HL-60/S4 (cell line): ENCODE results near the gene ZNF385B.

Experiments used
- in situ Hi-C: fragments of 300-500 bp; cut with MboI; formaldehyde crosslinking; loops from 2 replicates; pipeline ENCODE4 v1.14.3; 2022; ENCODE audit warnings: low sequenced_read_pairs

Gene ZNF385B

DNA sequence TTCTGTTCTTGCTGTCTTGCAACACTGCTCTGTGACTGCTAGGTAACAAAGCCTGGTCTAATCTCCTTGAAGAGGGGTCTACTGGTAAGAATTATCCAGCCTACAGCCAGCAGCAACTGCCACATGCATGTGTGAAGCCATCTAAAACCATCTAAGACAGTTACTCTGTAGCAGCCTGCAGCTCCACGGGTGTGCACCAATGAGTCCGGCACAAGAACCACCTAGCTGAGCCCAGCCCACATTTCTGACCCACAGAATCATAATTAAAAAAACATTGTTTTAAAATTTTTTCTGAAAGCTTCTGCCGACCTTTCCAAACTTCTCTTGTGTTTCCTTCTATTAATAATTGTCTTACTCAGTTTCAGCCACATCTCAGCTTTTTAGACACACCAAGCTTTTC, 102.8 kb downstream of the ZNF385B start:
- in situ Hi-C loops, result loop anchor here (25.0 kb wide), 1 partner anchor 346 kb away; no protein-coding TSS in a partner anchor

DNA sequence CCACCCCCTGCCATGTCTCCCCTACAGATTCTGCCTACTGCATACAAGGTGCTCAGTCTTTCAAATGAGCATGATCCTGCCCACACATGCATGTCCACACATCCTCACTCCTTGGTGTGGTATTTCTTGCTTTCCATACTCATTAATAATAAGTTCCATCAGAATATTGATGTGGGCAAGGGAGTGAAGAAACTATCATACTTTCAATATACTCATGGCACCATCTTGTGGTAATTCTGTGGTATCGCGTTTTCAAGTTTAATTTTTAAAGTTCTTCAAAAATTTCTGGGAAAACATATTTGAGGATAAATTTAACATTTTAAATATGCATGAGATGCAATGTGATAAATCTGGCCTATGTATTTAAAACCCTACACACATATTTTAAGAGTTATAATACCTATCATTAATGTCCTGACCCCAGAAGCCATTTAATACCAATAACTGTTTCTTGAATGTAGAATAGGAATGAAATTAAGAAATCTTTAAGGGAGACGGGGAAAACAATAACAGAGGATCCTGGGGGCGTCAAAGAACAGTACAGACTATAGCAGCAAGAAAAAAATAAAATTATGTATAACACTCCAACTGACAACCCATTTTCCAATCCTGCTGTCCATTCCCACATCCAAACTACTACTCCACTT, 110.1 kb downstream of the ZNF385B start:
- in situ Hi-C loops, result loop anchor here (25.0 kb wide), 1 partner anchor 339 kb away; no protein-coding TSS in a partner anchor

DNA sequence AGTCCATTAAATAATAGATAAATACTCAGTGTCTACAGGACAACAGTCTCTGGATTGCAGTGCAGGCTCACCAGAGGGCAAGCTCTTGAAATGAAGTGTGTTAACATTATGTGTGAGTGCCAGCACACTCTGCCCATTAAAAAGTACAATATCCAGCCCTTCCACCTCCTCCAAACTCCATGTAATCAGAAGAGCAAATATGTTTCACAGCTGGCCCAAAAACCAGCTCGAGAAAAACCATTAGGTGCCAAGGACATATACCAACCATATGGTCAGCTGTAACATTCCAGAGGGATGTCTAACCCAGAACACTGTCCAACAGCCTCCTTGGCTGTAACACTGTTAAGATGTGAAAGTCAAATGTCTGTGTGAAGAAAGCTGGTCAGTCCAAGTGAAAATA, 112.2 kb downstream of the ZNF385B start:
- in situ Hi-C loops, result no loop called here

DNA sequence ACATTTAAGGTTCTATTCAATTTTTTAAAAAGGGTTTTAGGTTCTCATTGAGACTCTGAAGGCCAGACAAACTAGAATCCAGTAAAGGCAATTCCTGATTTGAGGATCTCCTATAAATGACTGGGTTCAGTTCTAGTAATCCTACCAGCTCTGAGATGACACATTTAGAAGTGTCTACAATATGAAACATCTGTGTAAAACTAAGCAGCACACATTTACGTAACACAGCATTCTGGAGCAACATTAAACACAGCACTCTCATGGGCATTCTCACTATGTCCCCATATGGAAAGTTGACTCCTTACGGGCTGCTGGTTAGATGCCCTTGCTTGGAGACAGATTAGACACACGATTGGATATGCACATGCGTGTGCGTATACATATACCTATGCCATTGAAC, 114.4 kb downstream of the ZNF385B start:
- in situ Hi-C loops, result no loop called here

DNA sequence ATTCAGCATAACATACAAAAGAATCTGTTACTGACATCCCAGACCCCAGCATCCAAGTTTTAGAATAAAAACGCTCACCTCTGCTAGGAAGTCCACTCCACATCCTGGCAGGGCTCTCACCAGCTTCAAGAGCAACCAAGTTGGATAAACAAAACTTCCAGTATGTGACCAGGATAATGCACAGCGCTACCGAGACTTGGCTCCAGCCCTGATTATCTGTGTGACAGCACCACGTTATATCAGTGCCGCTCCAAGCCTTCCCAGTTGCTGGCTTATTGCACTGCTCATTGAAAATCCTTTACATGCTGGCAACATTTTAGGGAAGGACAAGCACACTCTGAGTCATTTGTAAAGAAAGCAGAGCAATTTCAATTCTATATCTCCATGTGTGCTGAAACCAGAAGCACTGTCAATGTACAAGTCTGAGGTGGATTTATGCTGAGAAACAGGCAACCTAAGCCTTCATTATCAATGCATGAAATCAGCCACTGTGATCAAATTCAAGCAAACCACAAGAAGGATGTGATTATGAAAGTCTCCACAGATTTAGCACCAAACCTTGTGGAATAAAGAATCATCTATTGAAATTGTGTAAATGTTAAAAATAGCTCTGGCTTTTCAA, 115.7 kb downstream of the ZNF385B start:
- in situ Hi-C loops, result no loop called here

DNA sequence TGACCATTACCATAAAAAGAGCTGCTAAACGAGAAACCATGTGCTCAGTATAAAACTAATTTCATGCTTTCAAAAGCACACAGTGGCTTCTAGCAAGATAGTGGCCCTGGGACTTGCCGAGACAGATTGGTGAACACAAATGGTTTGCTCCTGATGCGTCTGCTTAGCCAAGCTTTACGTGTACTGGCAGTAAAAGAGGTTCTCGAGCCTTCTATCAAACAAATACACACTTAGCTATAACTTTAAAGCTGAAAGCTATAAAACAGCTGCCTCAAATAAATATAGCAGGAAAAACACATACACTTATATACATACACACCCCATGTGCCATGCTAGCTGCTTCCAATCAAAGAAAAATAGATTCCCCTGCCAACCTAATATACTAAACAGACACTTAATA, 117.0 kb downstream of the ZNF385B start:
- in situ Hi-C loops, result no loop called here

DNA sequence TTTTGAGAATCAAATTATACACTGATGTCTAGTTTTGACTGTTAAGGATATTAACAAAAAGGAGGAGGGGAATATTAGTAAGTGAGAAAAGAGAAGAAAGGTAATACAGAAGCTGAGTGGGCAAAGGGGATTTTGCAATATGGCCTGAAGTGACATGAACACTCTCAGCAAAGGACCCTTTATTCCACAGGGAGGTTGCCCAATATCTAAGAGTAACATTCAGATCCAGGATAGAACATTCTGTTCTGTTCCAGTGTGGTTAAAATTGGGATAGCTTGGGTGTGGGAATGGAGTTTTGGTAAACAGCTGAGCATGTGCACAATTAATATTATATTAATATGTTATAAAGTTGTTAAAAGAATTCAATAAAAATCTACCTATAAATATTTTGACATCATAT, 120.1 kb downstream of the ZNF385B start:
- in situ Hi-C loops, result no loop called here

DNA sequence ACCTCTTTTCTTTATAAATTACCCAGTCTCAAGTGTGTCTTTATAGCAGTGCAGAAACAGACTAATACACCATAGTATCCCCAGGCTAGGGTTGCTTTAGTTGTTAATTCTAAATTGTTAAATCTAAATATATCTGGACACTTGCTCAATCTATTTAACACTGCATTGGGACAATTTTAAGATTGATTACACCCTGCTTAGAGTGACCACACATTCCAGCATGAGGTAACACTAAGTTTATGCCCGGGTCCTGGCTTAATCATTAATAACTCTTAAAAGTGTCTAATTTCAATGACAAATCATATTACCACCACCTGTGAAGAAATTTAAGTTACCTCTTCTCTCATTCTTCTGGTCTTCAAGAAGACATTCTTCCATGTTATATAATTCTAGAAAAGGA, 131.4 kb downstream of the ZNF385B start:
- in situ Hi-C loops, result no loop called here

DNA sequence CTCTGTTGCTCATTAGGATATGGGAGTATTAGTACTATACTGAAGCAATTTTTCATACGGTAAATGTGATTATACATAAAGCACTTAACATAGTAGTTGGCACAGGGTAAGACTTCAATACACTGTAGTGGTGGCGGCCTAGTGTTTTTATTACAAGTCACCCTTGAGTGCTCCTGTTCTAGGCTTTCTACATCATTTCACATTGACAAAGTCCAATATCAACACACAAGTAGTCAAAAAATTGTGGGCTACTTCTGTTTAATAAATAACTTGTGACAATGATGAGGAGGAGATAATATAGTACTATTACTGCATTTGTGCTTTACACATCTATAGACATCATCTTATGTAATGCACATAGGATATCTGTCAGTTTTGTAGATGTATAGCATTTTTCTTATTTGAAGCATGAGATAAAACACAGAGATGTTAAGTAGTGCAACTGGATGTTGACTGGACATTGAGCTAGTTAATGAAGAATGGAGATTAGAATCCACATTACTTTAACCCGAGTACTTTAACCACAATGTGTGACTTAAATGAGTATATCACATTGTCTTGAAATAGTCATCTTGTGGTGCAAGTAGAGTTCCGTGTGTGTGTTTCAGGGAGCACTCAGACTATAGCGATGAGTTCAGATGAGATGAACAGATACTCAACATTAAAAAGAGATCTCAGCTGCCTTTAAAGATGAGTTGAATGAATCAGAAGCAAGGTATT, 134.8 kb downstream of the ZNF385B start:
- in situ Hi-C loops, result no loop called here

DNA sequence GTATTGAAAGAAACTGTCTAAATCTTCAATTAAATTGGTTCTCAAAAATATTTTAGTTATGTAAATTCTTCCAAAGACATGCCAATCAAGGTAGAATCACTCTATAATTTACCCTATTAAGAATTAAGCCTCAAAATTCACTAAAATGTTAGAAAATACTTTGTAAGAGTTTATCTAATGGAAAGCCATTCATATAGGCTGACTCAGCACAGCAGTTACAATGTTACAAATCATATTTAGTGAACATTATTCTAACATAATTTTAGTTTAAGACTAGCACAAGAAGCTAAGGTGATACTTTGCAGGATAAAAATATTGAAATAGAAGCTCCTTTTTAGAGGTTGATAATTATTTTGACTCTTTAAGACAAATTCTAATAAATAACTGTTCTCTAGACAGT, 137.0 kb downstream of the ZNF385B start:
- in situ Hi-C loops, result no loop called here

DNA sequence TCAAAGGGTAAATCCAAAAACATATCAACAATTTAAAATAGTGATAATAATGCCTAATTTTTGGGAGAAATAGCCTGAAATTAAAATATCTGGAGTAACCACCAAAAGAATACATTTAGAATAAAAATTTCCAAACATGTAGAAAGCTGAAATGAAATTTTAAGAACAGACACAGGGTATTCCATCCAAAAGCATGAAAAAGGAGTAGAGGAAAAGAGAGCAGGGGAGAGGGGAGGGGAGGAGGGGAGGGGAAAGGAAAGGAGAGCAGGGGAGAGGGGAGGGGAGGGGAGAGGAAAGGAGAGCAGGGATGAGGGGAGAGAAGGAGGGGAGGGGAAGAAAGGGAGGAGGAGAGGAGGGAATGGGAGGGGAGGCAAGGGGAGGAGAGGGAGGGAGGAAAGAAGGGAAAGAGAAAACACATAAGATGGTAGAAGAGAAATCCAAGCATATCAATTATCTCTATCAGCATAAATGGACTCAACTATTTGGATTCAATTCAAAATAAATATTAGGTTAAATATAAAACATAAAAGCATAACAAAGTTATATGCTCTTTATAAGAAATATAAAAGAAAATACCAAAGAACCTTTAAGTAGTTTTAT, 141.1 kb downstream of the ZNF385B start:
- in situ Hi-C loops, result no loop called here

DNA sequence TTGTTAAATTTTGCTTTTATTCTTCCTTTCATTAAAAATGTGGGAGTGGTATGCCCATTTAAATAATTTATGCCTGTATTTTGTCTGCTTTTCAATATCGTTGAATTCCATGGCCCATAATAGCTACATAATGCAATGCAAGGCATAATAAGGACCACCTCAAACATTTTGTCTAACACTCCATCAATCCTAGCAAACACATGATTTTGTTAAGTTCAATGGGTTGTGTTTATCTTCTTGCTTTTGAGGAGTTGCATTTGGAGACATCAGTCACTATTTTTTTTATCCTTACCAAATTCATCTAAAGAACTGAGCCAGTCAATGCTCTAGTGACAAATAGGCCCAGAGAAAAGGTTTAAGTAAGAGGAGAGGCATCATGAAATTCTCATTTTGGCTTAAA, 145.5 kb downstream of the ZNF385B start:
- in situ Hi-C loops, result no loop called here

DNA sequence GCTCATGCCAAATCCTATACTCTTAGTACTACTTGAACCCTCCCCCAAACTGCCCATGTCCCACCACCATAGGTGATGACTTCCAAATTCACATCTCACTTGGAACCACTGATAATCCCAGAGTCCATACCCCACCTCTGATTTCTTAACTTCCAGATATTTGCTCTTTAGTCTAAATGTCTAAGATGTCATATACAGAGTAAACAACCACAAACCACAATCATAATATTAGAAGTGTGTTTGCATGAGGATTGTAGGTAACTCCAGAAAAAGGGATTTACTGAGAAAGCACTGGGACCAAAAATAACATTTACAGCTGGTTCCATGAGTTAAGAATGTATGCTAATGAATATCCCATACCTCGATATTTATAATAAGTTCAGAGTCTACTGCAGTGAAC, 146.2 kb downstream of the ZNF385B start:
- in situ Hi-C loops, result no loop called here

DNA sequence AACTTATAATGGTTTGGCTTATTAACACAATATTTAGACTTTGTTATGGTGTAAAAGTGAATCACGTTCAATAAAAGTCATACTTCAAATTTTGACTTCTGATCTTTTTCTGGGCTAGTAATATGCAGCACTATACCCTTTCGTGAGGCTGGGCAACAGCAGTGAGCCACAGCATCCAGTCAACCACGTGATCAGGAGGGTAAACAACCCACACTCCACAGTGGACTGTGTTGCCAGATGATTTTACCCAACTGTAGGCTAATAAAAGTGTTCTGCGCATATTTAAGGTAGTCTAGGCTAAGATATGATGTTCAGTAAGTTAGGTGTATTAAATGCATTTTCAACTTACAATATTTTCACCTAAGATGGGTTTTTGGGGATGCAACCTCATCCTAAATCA, 148.6 kb downstream of the ZNF385B start:
- in situ Hi-C loops, result no loop called here

DNA sequence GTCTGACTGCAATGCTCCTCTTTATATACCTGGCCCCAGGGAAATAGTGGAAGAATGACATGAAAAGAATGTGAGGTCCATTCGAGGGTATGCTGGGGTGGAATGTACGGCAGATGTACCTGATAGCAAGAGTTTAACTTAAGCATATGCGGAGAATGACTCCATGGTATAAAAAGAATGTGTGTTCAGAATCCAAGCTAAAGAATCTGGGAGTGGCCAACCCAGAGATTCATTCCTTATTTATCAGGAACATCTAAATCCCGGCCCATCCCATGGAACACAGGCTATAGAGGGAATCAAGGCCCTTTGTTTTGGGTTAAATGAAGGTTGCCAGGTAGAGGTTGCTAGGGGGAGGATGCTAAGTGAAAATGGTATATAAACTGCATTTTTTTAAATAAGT, 150.0 kb downstream of the ZNF385B start:
- in situ Hi-C loops, result no loop called here

DNA sequence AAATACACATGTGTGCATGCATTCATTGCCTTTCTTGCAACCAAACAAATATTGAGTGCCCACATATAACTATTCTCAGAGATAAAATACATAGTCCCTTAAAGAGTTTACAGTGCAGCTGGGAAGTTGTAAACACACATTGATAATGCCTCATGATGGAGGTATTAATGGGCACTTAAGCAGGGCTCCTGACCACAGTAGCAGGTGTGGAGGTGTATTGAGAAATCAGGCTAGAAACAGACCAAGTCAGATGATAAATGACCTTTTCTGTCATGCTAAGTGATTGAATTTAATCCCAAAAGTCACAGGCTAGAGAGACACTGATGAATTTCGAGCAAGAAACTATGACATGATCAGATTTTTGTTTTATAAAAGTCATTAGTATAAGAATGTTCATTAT, 157.7 kb downstream of the ZNF385B start:
- in situ Hi-C loops, result no loop called here

DNA sequence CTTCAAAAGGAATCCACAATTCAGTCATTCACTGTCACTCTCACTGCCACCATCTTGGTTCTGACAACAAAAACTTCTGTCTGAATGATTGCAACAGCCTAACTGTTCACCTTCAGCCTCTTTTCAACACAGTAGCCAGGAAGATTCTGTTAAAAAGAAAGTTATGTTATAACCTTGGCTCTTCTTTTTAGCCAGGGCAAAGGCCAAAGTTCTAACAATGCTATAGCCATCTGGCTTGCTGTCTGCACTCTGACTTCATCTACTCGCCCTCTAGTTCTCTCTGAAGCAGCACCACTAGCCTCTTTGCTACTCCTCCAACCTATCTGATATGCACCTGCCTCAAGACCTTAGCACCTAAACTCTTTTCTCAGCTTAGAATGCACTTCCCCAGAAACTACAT, 158.5 kb downstream of the ZNF385B start:
- in situ Hi-C loops, result no loop called here

DNA sequence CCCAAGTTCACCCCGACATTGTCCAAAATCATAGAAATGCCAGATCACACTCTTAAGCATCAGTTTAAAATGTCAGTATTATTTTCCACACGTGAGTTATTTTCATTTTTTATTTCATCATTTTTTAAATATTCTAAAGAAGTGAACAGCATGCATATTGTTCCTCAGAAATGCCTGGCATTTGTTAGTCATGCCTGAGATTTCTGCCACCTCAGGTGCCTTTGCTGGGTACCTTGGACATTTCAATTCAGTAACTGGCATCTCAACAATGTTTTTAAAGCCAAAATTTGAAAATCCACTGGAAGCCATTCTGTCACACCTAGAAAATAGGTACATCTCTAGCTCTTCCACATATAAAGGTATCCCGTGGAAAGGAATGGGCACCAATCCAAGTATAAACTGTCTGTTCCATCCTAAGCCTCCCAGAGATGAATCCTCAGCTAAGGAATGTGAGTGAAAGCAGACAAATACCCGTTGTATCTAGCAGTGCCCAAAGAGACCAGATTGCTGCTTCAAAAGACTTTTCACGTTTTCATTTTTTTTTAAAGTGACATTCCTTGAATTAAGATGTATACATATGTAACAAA, 159.8 kb downstream of the ZNF385B start:
- in situ Hi-C loops, result no loop called here

DNA sequence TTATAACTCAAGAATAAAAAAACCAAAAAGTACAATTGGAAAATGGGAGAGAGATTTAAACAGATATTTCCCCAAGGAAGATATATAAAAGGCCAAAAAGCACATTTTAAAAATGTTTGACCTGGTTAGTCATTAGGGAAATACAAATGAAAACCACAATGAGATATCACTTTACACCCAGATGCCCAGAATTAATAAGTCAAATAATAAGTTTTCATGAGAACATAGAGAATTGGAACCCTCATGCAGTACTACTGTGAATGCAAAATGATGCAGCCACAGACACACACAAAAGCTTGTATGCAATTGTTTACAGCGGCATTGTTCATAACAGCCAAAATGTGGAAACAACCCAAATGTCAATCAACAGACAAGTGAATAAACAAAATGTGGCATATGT, 165.9 kb downstream of the ZNF385B start:
- in situ Hi-C loops, result no loop called here

DNA sequence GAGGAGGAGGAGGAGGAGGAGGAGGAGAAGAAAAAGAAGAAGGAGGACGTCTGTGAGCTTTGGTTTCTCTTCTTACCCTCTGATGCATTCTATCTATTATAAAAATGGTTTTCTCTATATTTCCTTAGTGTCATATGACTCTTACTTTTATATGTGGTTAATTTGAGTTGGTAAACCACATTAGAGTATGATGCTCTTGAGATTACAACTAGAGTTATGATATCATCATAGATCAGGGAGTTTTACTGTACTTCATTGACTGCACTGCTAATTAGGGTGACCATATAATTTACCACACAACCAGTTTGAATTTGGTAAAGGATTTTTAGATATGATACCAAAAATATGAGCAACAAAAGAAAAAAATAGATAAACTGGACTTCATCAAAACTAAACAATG, 166.4 kb downstream of the ZNF385B start:
- in situ Hi-C loops, result no loop called here

DNA sequence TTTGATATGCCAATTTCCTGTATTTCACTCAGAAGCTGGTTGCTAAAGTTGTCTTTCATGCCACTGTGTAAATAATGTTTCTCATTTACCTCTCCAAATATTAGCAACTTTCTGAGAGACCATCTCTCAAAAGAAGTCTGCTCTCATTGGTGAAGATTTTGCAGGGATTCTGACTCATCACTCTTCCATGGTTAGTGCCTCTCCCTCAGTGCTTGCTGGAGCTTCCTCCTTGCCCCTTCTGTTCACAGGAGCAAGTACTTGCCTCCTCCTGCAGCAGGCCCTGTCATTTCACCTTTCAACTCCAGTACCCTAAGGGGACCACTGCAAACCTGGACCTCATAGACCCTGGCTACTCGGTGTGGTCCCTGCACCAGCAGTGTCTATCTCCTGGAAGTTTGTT, 168.8 kb downstream of the ZNF385B start:
- in situ Hi-C loops, result no loop called here

DNA sequence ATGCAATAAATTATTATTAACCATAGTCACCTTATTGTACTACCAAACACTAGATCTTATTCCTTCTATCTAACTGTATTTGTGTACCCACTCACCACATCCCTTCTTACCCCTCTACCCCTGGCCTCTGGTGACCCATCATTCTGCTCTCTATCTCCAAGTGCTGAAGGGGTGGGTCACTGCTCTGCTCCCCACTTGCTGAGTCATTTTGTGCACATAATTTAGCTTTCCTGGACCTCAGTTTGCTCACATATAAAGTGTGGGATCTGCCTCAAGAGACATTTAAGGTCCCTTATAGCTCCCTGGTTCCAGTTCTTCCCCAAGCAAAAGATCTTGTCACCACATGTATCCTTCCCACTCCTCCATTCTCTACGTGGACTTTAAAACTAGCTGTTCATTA, 169.4 kb downstream of the ZNF385B start:
- in situ Hi-C loops, result no loop called here
